Epithelial cell of prostate (primary cell): ENCODE measurements around the gene CSKMT.
A peak's percentile ranks its signal among the peaks of the same experiment; 100 is the strongest.
"Not testable (repeated sequence)": the region's sequence is repeated elsewhere in the genome, so short reads cannot be mapped to it uniquely, and the experiment has no call there.

ENCODE experiments used
- DNase-seq: peaks from one replicate; pipeline ENCODE4 v3.0.0-alpha.2; 2011; ENCODE audit warnings: low read depth, low spot score
- H3K27ac ChIP-seq: fragments of 450-650 bp; 2 replicates; pipeline ENCODE4 v1.5.1; 2017; ENCODE audit warnings: mild to moderate bottlenecking

CSKMT gene

GRCh38 chr11:62680825-62681240 is 15.7 kb downstream of the CSKMT start:
- no peak for DNase-seq
- peak overlapping the region; percentile 22 for H3K27ac ChIP-seq

DNA sequence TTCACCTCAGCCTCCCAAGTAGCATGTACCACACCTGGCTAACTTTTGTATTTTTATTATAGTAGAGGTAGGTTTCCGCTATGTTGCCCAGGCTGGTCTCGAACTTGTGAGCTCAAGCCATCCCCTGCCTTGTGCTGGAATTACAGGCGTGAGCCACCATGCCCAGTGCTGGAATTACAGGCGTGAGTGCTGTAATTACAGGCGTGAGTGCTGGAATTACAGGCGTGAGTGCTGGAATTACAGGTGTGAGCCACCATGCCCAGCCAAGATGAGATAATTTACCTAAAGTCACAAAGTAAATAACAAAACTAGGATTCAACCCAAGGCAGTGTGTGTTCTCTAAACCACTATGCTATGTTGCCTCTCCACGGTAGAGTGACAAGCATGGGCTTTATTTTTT is 17.4 kb downstream of the CSKMT start:
- no peak for DNase-seq
- H3K27ac ChIP-seq, result no peak overlapping the region

- no peak for DNase-seq
- H3K27ac ChIP-seq, result no peak overlapping the region
These were observed 22.6 kb downstream of the CSKMT start for GRCh38 chr11:62687508-62688396.

DNA sequence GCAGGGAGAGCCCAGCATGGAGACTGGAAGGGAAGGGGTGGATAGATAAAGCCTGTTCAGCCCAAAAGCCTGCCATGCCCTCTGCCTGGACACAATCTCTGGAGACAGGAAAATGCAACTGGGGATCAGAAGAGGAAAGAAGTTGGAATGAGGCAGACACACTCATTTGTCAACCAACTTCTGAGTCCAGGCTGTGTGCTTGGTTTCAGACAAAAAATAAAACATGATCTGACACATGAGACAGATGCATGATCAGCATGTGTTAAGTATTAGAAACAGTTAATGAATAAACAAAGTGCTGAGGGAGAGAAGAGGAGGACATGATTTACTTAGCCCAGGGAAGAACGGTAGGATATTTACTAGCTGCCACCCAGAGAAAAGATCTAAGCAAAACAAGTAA is 23.4 kb downstream of the CSKMT start:
- DNase-seq, result no peak
- H3K27ac ChIP-seq, result no peak overlapping the region

- no peak within 1 kb of the TSS for H3K27ac ChIP-seq
- DNase-seq, result no peak
These were observed 24.5 kb downstream of the CSKMT start, which contains the start of gene LRRN4CL for GRCh38 chr11:62689421-62690183. TSS of gene LRRN4CL (minus strand) at chr11:62689530. CDS start at chr11:62688508, 1,022 bp downstream.

DNA sequence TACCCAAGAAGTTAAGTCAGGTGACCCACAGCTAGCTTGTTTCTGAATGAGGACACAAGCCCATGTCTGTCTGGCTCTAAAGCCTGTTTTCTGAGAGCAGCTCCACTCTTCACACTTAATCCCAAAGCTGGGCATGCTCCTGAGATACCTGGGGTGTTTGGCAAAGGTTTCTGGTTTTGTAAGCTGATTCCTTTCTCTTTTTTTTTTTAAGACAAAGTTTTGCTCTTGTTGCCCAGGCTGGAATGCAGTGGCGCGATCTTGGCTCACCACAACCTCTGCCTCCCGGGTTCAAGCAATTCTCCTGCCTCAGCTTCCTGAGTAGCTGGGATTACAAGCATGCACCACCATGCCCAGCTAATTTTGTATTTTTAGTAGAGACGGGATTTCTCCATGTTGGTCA is 28.5 kb downstream of the CSKMT start:
- DNase-seq, H3K27ac ChIP-seq: not testable (repeated sequence)

DNA sequence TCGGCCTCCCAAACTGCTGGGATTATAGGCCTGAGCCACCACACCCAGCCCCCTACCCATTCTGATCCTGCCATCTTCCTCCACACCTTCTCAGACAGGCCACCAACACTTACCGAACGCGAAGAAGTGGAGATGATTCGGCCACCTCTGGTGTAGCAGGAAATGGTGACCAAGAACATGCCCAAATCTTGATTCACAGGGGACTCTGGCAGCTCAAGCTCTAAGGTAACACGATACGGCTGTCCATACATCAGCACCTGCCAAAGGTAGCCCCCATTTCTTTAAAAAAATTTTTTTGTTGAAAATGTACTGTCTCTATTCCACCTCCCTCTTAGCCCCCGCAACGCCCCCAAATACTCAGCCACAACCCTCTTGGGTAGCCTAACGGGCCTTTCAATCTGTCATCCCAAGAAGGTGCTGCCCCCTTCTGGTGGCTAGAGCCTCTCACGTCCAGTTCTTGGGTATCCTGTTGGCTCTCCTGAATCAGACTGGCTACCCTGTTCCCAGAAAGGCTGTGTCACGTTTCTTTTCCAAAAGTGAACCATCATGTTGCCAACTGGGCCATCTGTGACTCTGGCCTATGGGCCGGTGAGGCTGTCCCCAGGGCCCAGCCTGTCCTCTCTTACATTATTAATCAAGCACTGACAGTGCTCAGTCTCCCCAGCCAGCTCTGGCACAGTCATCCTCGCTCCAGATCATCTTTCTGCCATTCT is 29.5 kb downstream of the CSKMT start:
- H3K27ac ChIP-seq, result no peak overlapping the region
- DNase-seq, result no peak

- H3K27ac ChIP-seq, result no peak overlapping the region
These were observed 37.1 kb downstream of the CSKMT start for GRCh38 chr11:62702246-62702645.

DNA sequence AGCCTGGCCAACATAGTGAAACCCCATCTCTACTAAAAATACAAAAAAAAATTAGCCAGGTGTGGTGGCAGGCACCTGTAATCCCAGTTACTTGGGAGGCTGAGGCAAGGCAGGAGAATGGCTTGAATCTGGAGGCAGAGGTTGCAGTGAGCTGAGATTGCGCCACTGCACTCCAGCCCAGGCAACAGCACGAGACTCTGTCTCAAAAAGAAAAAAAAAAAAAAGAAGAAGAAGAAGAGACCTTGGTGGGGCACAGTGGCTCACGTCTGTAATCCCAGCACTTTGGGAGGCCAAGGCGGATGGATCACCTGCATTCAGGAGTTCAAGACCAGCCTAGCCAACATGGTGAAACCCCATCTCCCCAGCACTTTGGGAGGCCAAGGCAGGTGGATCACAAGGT is 38.8 kb downstream of the CSKMT start:
- DNase-seq, H3K27ac ChIP-seq: not testable (repeated sequence)

More at GRCh38 chr11:62702246-62702645, 37.1 kb downstream of the CSKMT start:
- no peak for DNase-seq

- H3K27ac ChIP-seq, result peak overlapping the region; percentile 57
- no peak for DNase-seq
These were observed 40.3 kb downstream of the CSKMT start for GRCh38 chr11:62705413-62705812.

DNA sequence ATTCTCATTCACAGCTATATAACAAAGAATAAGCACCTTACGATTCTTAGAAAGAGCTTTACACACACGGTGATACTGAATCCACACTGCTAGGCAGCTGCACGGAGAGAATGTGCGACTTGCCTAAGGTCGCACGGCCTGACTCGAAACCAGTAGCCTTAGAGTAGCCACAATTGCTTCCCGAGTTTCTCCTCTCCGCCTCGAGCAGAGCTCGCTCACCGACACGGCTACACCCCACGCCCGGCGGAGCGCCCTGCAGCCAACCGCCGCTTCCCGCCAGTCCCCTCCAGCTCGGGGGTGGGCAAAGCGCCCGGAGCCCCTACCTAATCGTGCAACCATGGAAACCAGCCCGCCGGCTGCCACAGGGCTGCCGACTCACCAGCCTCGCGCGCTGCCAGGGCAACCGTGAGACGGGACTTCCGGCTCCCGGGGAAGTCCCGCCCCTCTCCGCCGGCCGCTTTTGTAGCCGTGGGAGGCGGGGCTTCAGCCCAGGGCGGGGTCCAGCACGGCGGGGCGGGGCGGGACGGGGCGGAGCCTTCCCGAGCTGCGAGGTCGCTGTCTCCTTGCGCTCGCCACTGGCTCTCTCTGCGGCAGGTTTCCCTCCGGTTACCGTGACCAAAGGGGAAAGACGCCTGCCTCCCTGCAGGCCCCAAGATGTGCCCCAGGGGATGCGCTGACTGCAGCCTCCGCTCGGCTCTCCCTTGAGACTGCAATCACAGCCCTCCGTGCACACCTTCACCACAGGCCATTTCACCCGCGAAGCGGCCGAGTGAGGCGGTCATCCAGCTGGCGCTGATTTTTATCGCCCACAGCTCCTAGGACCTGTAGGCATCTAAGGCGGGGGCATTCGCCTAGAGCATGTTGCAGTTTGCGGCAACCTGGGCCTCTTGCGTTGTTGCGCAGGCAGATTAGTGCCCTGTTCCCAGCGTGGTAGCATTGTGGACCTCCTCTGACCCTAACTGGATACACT is 41.1 kb downstream of the CSKMT start:
- DNase-seq, result no peak
- peak overlapping the region; percentile 57 for H3K27ac ChIP-seq

- no peak overlapping the region for H3K27ac ChIP-seq
- no peak for DNase-seq
These were observed 41.7 kb downstream of the CSKMT start for GRCh38 chr11:62706850-62707247.

DNA sequence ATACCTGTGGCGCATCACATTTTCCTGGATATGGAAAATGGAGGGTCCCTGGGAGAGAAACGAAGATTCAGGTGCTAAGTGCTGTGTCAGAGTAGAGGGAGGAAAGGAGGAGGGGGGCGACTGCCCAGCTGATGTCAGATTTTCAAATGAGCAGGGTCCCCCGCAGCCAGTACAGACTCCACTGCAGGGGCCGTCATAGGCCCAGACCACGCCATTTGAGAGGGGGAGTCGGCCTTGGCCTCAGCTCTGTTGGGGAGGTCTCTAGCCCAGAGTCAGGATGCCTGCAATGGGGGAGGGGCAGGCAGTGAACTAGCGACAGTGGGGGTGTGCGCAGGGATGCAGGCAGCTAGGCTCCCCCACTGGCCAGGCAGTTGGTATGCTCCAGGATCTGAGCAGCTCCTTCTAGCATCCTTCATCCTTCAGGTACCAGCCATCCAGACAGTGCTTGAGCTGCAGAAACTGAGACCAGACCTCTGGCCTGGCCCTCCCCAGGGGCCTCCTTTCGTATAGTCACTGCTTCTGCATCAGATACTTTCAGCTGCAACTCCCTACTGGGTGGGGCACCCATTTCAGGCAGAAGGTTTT is 42.3 kb downstream of the CSKMT start, which contains the start of the genes BSCL2 and GNG3:
BSCL2 (minus strand) TSS at position 148 of the 585 bp plus-strand sequence. CDS start 229 bp downstream, outside the sequence.
GNG3 (plus strand) TSS at position 400 of the 585 bp plus-strand sequence. CDS start 620 bp downstream, outside the sequence.
- peak within 1 kb of the TSS; percentile 89 for H3K27ac ChIP-seq
- DNase-seq, result no peak

DNA sequence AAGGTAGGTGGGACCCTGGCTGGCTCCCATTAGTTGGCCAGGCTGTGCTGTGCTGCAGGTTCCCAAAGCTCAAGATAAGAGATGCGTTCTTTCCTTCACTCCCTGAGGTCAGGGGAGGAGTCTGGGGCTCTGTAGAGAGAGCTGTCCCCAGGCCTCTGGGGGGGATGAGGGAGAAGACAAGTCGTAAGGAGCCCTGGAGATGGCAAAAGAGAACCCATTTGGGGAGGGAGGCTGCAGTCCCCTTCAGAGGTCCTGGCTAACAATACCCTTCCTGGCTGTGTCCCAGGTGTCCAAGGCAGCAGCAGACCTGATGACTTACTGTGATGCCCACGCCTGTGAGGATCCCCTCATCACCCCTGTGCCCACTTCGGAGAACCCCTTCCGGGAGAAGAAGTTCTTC is 43.3 kb downstream of the CSKMT start:
- peak overlapping the region; percentile 89 for H3K27ac ChIP-seq
- no peak for DNase-seq

DNA sequence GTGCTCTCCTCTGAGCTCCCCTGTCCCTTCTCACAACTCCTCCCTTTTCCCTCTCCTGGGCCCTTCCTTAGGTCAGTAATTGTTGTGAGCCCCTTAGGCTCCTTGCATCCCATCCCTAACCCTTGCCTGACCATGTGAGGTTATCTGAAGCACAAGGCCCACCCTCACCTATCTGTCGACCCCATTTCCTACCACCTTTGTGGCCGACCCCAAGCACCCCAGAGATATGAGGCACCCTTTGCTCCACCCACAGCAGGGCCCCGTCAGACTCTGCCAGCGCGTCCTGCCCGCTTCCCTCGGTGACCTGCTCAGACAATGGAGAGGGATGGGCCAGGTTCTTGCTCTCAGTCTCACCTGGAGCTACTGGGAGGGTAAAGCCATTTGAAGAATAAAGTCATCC is 43.7 kb downstream of the CSKMT start:
- peak overlapping the region; percentile 89 for H3K27ac ChIP-seq
- no peak for DNase-seq

- DNase-seq, result no peak
- H3K27ac ChIP-seq, result peak overlapping the region; percentile 89
These were observed 44.3 kb downstream of the CSKMT start for GRCh38 chr11:62709247-62710000.

- H3K27ac ChIP-seq, result peak overlapping the region; percentile 89
- no peak for DNase-seq
These were observed 44.9 kb downstream of the CSKMT start for GRCh38 chr11:62710001-62710345.

- no peak overlapping the region for H3K27ac ChIP-seq
- DNase-seq, result no peak
These were observed 47.2 kb downstream of the CSKMT start for GRCh38 chr11:62712276-62712812.
